Tibial nerve (tissue), 4 donors: Measurements from ENCODE around the gene SEC16A. TPM values are rescaled to one million over a fixed set of nuclear protein-coding genes. Genes with fewer than 3 reads are reported as not detected.

ENCODE experiments used
- DNase-seq, 2 donors: peaks; one replicate each; pipeline ENCODE4 v3.0.0-alpha.2; 2019; ENCODE audit warnings: low spot score in 2 of 2
- H3K27ac ChIP-seq, 4 donors: fragments of 200-600 bp; sonication (generic) in 3 of 4; one replicate each; pipeline ENCODE4 v1.5.1; 2017 to 2019; ENCODE audit warnings: mild to moderate bottlenecking in 1 of 4
- H3K27me3 ChIP-seq, 2 donors: fragments of 200-600 bp; sonication (generic) in 1 of 2; one replicate each; pipeline versions ENCODE4 v1.5.1 to v1.6.0; 2017 to 2019
- H3K36me3 ChIP-seq, 3 donors: fragments of 200-600 bp; sonication (generic); one replicate each; pipeline ENCODE4 v1.5.1; 2018 to 2019
- H3K4me1 ChIP-seq, 4 donors: fragments of 200-600 bp; sonication (generic) in 3 of 4; one replicate each; pipeline ENCODE4 v1.5.1; 2017 to 2019
- H3K4me3 ChIP-seq, 4 donors: fragments of 200-600 bp; sonication (generic) in 3 of 4; one replicate each; pipeline ENCODE4 v1.5.1; 2017 to 2019; ENCODE audit warnings: mild to moderate bottlenecking in 1 of 4, moderate library complexity in 1 of 4
- H3K9me3 ChIP-seq, 4 donors: fragments of 200-600 bp; sonication (generic) in 3 of 4; one replicate each; pipeline ENCODE4 v1.5.1; 2017 to 2019
- EP300 ChIP-seq, 2 donors: sonication (generic); formaldehyde crosslinking; IDR thresholded peaks; one replicate each; pipeline ENCODE4 v1.6.1; 2017; ENCODE audit warnings: antibody characterized with exemption in 2 of 2, mild to moderate bottlenecking in 1 of 2
- POLR2A ChIP-seq, 2 donors: fragments of 450-650 bp; IDR thresholded peaks; one replicate each; pipeline ENCODE4 v1.6.1; 2017; ENCODE audit warnings: antibody characterized with exemption in 2 of 2, mild to moderate bottlenecking in 2 of 2, moderate library complexity in 2 of 2
- WGBS, 2 donors: methylation state at CpG; one replicate each; pipeline ENCODE4 v1.1.5; 2018; 5-methylcytosine and 5-hydroxymethylcytosine counted together
- total RNA-seq, 4 donors: library from RNA; depleted of rRNA; stranded (reverse); fragments of >200 nt; gene quantifications; one replicate each; pipeline ENCODE4 v1.1.0, GENCODE V29; 2016
- TF ChIP-seq, protein P1 (sequence below), 5 experiments: fragments of 200-600 bp in 3 of 5; fragments of 450-650 bp in 2 of 5; sonication (generic) in 3 of 5; IDR thresholded peaks; one replicate each; pipeline ENCODE4 v1.5.1; 2016 to 2019; ENCODE audit warnings: antibody characterized with exemption in 5 of 5, mild to moderate bottlenecking in 3 of 5, moderate library complexity in 2 of 5

SEC16A gene, protein sequence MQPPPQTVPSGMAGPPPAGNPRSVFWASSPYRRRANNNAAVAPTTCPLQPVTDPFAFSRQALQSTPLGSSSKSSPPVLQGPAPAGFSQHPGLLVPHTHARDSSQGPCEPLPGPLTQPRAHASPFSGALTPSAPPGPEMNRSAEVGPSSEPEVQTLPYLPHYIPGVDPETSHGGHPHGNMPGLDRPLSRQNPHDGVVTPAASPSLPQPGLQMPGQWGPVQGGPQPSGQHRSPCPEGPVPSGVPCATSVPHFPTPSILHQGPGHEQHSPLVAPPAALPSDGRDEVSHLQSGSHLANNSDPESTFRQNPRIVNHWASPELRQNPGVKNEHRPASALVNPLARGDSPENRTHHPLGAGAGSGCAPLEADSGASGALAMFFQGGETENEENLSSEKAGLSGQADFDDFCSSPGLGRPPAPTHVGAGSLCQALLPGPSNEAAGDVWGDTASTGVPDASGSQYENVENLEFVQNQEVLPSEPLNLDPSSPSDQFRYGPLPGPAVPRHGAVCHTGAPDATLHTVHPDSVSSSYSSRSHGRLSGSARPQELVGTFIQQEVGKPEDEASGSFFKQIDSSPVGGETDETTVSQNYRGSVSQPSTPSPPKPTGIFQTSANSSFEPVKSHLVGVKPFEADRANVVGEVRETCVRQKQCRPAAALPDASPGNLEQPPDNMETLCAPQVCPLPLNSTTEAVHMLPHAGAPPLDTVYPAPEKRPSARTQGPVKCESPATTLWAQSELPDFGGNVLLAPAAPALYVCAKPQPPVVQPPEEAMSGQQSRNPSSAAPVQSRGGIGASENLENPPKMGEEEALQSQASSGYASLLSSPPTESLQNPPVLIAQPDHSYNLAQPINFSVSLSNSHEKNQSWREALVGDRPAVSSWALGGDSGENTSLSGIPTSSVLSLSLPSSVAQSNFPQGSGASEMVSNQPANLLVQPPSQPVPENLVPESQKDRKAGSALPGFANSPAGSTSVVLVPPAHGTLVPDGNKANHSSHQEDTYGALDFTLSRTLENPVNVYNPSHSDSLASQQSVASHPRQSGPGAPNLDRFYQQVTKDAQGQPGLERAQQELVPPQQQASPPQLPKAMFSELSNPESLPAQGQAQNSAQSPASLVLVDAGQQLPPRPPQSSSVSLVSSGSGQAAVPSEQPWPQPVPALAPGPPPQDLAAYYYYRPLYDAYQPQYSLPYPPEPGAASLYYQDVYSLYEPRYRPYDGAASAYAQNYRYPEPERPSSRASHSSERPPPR (N-terminal part only)
- 10 to 100 TPM; 45.8 to 67.5 (median 47.9) TPM for total RNA-seq

DNA sequence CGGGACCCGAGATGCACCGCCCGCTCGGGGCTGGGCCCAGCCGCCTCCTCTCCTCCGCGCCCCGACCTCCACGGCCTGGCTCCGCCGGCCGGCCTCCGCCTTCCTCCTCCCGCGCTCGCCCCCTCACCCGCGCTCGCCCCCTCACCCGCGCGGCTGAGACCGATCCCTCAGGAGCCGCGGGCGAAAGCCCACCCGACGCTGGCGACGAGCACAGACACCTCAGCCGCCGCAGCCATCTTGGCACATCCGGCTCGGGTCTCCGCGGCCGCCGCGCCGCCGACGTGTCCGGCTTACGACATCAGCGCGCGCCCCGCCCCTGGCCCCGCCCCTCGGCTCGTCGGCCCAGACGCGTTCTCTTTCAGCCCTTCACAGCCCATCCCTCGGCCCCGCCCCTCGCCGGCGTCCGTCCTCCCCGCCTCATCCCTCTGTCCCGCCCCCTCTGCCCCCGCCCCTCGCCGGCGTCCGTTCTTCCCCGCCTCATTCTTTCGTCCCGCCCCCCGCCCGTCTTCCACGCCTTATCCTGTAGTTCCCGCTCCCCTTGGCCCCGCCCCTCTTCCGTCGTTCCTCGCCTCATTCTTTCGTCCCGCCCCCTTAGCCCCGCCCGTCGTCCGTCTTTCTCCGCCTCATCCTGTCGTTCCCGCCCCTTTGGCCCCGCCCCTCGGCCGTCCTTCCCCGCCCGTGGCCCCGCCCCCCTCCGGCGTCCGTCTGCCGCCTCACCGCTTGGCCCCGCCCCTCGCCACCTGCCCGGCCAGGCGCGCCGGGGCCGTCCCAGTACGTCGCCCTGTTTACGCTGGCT, at the start of gene SEC16A:
TSS of gene SEC16A (minus strand) at position 248 of the 796 bp plus-strand sequence. CDS start 5,425 bp downstream, outside the sequence.
- Histone ChIP-seq H3K4me1 (peaks cover 0 to 47% (median 27%) of the 10 kb centered on the region in 4 donors), H3K4me3 (peak within 1 kb of the TSS; percentile 52 to 99 (median 84)), H3K36me3 (peaks cover 0 to 11% (median 3%) of the 10 kb centered on the region in 3 donors), H3K27ac (peak within 1 kb of the TSS; percentile 99 to 100 (median 100)), H3K27me3 (no peaks in the 10 kb centered on the region), H3K9me3 (no peaks in the 10 kb centered on the region)
- WGBS, 2 donors: 0 to 2% methylated on average over 58 to 63 of the region's 109 CpGs
- peak; percentile 99 for DNase-seq
- peak in 1 of 2 donors; percentile 94 for TF ChIP-seq EP300 (IDR thresholded peaks at IDR 0.05)
- TF ChIP-seq, protein P1, sequence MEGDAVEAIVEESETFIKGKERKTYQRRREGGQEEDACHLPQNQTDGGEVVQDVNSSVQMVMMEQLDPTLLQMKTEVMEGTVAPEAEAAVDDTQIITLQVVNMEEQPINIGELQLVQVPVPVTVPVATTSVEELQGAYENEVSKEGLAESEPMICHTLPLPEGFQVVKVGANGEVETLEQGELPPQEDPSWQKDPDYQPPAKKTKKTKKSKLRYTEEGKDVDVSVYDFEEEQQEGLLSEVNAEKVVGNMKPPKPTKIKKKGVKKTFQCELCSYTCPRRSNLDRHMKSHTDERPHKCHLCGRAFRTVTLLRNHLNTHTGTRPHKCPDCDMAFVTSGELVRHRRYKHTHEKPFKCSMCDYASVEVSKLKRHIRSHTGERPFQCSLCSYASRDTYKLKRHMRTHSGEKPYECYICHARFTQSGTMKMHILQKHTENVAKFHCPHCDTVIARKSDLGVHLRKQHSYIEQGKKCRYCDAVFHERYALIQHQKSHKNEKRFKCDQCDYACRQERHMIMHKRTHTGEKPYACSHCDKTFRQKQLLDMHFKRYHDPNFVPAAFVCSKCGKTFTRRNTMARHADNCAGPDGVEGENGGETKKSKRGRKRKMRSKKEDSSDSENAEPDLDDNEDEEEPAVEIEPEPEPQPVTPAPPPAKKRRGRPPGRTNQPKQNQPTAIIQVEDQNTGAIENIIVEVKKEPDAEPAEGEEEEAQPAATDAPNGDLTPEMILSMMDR (IDR thresholded peaks at IDR 0.05): peak in 1 of 5 experiments; percentile 27
- peak; percentile 49 to 91 for TF ChIP-seq POLR2A (IDR thresholded peaks at IDR 0.05)

DNA sequence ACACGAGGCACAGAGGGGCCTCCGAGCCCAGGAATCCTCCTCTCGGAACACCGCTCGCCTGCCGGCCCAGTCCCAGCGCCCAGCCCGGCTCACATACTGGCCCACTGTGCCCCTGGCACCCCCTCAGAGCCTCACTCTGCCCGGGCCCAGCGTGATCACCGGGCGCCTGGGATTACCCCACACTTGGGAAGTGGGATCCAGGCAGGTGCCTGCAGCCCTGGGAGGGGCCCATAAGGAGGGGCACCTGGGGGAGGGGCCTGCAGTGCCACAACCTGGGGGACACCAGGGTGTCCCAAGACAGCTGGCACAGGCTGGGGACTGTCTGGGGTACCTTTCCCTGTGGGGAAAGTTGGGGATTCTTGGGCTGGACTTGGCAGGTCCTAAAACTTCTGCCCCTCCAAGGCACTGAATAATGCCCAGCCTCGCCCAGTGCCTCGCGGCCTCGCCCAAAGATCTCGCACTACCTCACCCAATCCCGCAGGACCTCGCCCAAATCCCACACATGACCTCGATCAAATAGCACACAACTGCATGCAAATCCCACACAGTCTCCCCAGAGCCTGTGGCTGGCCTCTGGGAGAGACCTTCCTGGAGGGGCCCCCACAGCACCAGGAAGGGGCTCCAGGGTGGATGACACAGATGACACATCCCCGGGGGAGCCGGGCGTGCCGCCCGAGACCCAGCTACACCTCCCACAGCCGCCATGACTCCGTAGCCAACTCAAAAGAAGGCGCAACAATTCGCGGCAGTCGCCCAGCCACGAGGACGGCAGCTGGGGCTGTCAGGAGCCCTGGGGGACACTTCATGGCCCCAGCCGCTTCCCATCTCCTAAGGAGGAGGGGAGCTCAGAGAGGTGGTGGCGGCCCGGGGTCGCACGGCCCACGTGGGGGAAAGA, 49.3 kb upstream of the SEC16A start:
- Histone ChIP-seq H3K27me3 (no peaks in the 10 kb centered on the region), H3K4me3 (no peak overlapping the region), H3K36me3 (peaks cover 0 to 6% (median 0%) of the 10 kb centered on the region in 3 donors), H3K9me3 (no peaks in the 10 kb centered on the region), H3K4me1 (peaks cover 0 to 95% (median 83%) of the 10 kb centered on the region in 4 donors), H3K27ac (peak overlapping the region; percentile 24 to 86 (median 66))
- TF ChIP-seq POLR2A (IDR thresholded peaks at IDR 0.05): no peak
- TF ChIP-seq EP300 (IDR thresholded peaks at IDR 0.05): no peak
- TF ChIP-seq, protein P1 (IDR thresholded peaks at IDR 0.05): no peak
- no peak for DNase-seq
- WGBS, 2 donors: 59% methylated on average over 34 to 36 of the region's 39 CpGs

DNA sequence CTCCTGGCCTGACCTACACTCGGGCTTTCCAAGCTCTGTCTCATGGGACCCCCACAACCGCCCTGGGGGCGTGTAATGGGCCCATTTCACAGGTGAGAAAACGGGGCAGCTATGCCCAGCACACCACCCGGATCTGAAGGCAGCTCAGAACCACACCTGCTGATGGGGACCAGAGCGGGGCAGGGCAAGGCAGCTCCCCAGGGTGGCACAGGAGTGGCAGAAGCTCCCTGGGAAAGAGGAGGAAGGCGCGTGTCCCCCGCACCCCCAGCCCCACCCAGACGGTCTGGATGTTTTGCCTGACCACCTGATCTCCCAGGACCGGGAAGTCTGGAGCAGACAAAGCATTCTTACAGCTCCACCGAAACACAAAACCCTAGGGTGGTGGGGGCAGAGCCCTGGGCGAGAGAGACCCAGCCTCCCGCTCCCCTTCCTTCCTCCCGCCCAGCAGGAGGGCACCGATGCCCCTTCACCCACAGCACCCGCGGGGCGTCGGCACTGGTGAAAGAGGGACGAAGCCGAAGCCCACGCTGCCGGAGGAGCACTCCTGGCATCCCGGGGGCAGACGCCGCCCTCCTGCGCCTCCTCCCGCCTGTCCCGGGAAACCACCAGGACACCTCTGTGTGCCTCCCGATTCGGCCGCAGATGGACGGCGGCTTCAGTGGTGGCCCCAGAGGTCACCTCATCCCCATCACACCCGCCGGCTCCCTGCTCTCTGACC, 48.5 kb upstream of the SEC16A start:
- Histone ChIP-seq H3K9me3 (no peaks in the 10 kb centered on the region), H3K4me1 (peaks cover 0 to 95% (median 85%) of the 10 kb centered on the region in 4 donors), H3K36me3 (no peaks in the 10 kb centered on the region), H3K27me3 (no peaks in the 10 kb centered on the region), H3K27ac (peak overlapping the region; percentile 21 to 86 (median 48)), H3K4me3 (no peak overlapping the region)
- 50 to 63% methylated on average over 17 to 28 of the region's 37 CpGs for WGBS, 2 donors
- TF ChIP-seq, protein P1 (IDR thresholded peaks at IDR 0.05): no peak
- no peak for TF ChIP-seq POLR2A (IDR thresholded peaks at IDR 0.05)
- no peak for TF ChIP-seq EP300 (IDR thresholded peaks at IDR 0.05)
- DNase-seq: no peak
